NCI-H1048 (cell line): ENCODE results near the gene FBLN7.
"Not testable (repeated sequence)": the region's sequence is repeated elsewhere in the genome, so short reads cannot be mapped to it uniquely, and the experiment has no call there.

ENCODE experiments used
- DNase-seq: peaks from one replicate; lab custom pipeline; 2025; lab: John Stamatoyannopoulos, UW

Gene FBLN7

DNA sequence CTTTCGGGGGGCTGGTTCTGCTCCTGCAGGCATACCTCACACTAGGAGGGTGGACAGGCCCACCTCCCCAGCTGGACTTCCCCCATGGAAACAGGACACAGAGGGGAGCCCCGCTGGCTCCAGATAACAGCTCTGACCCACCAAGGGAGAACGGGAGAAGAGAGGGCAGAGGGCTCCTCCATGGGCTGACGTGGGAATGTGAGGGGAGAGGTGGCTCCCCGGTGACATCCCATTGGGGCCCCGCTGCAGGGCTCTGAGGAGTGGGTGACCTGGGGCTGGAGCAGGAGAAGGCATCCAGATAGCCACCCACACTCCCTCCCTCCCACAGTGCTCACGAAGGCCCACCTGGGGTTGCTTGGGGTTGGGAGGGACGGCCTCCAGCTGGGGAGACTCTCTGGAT is 45.9 kb downstream of the FBLN7 start:
- no peak for DNase-seq

DNA sequence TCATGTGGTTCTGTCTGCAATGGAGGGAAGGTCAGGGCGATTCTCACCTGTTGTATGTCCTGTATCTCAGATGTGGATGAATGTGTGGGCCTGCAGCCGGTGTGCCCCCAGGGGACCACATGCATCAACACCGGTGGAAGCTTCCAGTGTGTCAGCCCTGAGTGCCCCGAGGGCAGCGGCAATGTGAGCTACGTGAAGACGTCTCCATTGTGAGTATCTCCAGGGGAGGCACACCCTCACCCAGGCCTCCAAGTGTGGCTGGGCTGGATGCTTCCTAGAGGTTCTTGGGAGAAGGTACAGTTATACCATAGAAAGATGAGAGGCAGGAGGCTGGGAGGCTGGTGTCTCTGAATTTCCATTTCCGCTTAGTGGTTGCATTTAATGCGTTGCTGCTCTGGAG is 46.9 kb downstream of the FBLN7 start:
- DNase-seq = no peak

DNA sequence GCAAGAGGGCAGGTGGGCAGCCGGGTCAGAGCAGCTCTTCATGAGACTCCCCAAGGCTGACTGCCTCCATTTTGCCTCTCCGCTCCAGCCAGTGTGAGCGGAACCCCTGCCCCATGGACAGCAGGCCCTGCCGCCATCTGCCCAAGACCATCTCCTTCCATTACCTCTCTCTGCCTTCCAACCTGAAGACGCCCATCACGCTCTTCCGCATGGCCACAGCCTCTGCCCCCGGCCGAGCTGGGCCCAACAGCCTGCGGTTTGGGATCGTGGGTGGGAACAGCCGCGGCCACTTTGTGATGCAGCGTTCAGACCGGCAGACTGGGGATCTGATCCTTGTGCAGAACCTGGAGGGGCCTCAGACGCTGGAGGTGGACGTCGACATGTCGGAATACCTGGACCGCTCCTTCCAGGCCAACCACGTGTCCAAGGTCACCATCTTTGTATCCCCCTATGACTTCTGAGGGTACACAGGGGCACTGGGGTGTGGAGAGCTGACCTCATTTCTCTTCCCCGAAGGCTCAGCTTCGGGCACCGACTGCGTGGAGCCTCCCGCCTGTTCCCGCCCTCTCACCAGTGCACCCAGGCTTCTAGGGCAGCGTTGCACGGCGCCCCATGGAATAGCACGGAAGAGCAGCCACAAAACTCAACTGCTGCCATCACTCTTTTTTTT is 49.0 kb downstream of the FBLN7 start:
- no peak for DNase-seq

DNA sequence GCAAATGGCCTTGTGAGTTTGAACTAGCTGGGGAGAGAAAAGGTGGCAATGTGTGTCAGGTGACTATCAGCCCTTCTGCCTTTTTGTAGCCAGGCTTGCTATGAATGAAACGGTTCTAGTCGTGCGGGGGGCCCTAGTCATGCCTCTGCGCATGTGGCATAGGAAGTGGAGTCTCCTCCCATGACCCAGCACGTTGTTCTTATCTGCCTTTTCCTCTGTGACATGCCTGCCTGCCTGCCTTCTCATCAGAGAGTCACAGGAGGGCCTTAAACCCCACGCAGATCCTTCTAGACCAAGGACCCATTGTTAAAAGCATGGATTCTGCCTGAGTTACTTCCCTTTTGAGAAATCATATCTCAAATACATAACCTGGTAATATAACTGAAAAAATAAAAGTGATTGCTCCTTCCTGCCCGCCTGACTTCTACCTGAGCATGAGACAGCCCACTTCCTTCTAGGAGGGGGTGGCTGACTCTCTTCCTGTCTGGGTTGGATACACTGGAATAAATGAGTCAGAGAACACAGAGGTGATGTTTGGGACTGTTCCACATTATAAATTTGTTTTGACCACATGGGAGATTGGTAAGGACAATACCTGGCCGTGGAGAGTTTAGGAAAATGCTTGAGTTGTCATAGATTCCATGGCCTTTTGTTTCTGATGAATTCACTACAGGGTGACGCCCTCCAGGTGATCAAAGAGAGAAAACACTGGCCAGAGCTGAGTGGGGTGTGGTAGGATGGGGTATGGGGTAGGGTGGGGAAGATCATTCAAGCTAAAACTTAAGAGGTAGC is 49.8 kb downstream of the FBLN7 start:
- DNase-seq = no peak

DNA sequence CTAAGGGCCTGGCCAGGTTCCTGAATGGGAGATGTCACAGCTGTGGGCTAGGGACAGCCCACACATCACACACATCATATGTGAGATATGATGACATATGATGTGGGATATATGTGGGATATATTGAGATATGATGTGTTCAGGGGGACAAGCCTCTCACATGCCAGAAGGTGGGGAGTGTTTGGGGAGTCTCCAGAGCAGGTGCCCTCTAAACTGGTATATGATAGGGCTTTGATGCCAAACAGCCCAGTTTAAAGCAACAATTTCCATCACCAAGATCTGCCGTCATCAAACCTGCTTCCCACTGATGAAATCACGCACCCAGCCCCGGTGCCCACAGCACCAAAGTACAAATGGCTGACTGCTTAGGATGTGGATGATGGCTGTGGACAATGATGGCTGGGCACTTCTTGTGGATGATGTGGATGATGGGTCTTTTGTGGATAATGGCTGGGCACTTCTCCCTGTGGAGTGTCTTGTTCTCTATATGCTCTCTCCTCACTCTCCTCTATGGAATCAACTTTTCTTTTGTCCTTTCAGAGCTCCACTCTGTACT is 50.9 kb downstream of the FBLN7 start:
- no peak for DNase-seq

DNA sequence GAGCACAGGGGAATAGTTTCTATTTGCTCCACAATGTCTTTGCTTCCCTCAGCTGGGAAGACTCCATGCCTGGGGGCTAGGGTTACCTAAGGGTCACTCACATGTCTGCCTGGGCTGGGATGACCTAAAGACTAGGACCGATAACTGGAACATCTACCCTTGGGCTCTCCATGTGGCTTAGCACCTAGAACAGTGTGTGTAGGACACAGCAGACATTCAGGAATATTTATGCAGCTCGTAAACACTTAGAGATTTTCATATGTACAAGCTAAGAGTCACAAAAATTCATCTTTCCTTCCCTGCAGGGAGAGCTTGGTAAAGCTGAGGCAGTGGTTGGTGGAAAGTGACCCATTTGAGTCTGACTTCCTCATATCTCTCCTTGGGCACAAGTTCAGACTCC is 55.8 kb downstream of the FBLN7 start:
- DNase-seq = no peak

DNA sequence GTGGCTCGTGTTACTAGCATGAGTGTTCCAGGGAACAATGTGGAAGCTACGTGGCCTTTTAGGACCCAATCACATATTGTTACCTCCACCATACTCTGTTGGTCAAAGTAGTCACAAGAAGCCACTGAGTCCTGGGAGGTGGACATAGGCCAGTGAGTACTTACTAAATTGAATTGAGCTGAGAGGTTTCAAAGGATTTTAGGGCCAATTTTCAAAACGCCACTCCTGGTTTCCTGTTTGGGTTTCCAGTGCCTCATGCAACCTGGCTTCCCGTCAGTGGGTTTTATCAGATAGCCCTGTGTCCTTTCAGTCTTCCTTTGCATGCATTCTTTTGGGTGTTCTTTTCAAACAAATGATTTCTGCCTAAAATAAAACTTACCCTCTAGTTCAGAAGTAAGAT is 56.3 kb downstream of the FBLN7 start:
- no peak for DNase-seq

DNA sequence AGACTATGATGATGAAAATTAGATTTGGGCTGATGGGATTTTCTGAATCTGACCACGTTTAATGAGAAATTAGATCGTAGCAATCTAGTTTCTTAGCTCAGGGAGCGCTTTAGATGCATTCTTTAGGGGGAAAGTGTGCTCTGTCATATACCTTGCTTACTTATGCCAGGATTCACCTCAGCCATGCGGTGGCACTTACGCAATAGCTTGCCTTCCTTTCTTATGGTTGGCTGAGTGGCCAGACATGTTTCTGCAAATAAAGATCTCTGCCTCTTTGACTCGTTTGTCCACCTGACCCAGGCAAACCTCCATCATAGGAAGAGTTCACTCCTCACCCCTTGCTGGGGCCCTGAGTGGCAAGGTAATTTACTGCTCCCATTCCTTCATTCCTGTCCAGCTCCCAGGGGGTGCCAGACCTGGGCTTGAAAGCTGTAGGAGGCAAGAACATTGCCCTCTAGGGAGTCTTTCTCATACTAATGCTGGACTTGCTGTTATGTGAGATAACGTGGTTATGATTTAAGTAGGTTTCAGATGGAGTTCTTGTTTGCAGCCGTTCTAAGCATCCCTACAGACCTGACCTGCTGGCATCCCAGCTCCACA is 57.1 kb downstream of the FBLN7 start:
- no peak for DNase-seq

DNA sequence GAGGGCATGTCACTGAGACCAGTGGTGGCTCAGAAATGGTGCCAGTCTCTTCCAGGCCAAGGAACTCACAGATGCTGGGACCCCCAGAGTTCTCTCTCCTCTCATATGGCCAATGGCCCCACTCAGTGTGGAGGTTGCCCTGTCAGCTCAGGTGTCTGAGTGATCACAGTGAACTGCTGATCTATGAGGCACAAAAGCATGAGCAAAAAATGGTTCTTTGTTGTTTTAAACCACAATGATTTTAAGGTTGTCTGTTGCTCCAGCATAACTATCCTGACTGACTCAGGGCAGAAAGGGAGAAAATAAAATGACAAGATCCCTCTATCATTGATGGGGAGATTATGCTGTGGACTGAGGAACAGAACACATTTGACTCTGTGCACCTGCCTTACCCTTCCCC is 57.8 kb downstream of the FBLN7 start:
- no peak for DNase-seq

DNA sequence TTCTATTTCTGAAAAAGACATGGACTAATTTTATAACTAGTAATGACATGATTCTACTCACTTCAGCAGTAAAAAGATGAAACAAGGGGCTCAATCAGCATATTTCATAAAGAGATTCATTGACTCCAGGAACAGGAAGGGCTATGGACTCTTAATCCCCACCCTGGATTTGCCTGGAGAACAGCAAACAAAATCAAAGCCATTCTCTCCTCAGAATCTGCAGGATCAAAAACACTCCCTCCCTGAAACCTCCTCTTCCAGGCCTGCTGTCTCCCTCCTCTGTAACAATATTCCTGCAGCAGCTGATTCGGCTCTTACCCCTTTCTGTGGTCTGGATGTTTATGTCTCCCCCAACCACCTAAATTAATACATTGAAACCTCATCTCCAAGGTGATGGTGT is 59.7 kb downstream of the FBLN7 start:
- no peak for DNase-seq

DNA sequence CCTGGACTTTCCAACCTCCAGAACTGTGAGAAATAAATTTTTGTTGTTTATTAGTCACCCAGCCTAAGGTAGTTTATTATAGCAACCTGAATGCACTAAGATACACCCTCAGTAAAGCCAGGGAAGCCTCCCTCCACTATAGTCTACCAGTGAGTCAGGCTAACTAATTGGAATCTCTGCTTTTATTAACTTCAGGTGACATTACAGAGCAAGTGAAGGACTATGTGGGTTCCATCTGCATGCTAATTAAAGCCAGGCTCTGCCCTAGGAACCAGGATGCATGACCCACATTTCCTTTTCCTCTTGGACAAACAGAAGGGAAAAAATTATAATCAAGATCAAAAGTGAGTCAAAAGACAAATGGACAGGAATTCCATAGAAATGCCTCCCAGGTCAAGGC is 60.6 kb downstream of the FBLN7 start:
- DNase-seq = no peak

DNA sequence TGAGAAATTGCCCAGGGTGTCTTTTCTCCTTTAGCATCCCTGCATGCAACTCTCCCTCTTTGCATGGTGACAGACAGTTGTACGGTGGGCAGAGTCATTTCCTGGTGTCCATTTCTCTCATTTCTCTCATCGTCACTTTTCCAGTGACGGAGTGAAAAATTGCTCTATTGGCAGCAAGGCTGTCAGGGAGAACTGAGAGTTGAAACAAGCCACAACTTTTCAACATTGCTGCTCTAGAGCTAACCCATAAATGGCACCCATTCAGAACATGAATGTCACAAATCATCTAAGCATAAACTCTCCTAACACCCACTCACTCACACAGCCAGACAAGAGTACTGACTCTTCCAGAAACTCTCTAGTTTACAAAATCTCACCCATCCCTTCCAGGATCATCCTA is 61.0 kb downstream of the FBLN7 start:
- DNase-seq = no peak

DNA sequence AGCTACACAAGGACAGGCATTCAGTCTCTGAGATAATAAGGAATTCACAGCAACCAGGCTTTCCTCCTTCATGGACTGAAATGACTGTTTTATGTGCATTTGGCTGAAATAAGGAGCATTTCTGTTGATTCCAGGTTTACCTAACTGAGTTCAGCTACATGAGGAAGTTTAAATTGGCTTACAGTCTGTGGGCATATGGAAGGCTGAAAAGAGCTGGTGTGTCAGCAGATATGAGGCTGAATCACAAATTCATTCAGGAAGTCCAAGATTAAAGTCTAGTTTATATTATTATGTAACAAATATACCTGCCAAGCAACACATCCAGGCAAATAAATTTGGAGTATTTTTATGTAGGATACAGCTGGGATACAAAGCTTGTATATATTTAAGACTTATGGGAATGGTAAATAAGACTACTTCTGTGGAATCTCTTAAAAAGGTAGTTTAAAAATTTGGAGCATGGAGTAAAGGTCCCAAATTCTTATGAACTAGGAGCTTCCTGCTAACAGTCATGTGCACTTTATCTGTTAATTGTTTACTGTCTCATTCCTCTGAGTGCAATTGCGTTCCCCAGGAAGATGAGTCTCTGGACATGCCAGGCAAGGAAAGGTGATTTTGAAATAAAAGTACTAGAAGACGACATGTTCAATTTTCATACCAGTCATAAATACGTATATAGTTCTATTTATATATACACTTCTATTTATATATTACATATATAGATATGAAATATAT is 63.7 kb downstream of the FBLN7 start:
- no peak for DNase-seq

DNA sequence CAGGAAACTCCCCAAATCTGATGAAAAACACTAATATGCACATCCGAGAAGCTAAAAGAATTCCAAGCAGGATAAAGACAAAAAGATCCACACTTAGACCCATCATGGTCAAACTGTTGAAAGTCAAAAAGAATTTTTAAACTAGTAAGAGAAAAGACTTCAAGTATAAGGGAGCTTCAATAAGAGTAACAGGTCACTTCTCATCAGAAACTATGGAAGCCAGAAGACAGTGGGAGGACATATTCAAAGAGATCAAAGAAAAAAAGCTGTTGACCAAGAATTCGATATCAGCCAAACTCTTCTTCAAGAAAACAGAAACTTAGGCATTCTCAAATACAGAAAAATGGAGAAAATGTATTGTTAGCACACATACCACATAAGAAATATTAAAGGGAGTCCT is 66.2 kb downstream of the FBLN7 start:
- DNase-seq = no peak

DNA sequence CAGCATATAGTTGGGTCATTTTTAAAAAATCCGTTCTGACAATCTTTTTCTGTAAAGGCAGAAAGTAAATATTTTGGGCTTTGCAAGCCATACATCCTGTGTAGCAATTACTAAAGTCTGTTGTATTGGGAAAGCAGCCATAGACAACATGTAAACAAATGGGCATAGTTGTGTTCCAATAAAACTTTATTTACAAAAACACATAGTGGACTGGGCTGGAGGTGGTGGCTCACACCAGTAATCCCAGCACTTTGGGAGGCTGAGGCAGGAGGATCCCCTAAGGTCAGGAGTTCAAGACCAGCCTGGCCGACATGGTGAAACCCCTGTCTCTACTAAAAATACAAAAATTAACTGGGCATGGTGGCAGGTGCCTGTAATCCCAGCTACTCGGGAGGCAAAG is 69.7 kb downstream of the FBLN7 start:
- DNase-seq = not testable (repeated sequence)

DNA sequence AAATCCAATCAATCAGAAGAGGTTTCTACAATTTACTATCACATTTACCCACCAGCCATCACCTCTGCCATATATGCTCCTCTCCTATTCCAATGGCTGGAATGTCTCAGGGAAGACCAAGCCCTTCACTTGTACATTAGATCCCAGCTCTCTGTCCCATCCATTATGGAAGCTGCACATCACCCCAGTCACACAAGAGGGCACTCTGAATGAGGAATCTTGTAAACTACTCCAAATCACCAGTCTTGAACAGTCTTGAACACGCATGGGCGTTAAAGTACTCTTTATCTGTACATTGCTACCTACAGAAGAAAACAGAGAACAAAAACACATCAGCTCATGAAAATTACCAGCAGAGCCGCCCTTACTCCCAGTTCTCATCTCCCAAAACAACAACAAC is 78.0 kb downstream of the FBLN7 start:
- DNase-seq = no peak

DNA sequence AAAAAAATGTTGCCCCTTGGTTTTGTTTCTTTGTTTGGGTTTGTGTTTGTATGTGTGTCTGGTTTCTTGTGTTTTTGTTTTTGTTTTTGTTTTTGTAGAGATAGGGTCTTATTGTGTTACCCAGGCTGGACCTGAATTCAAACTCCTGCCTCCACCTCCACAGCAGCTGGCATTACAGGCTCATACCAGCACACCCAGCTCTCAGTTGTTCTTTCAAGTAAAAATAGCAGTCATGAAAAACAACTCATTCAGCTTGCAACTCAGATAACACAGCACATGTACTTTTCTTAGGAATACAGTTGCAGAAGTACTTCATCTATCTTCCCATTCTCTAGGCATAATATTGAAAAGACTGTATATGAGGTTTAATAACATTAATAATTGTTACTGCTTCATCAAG is 79.7 kb downstream of the FBLN7 start:
- no peak for DNase-seq

DNA sequence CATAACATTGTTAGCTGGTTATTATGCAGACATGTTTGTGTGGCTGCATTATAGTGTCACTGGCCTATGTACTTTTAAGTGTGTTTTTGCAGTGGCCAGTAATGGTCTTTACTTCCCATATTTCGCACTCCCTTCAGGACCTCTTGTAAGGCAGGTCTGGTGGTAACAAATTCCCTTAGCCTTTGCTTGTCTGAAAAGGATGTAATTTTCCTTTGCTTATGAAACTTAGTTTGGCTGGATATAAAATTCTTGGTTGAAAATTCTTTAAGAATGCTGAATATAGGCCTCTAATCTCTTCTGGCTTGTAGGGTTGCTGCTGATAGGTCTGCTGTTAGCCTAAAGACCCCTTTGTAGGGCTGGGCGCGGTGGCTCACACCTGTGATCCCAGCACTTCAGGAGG is 82.0 kb downstream of the FBLN7 start:
- DNase-seq = no peak

DNA sequence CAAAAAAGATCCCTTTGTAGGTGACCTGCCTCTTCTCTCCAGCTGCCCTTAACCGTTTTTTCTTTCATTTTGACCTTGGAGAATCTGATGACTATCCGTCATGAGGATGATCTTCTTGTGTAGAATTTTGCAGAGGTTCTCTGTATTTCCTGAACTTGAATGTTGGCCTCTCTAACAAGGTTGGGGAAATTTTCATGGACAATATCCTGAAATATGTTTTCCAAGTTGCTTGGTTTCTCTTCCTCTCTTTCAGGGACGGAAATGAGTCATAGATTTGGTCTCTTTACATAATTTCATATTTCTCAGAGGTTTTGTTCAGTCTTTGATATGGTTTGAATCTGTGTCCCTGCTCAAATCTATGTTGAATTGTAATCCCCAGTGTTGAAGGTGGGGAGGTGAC is 82.6 kb downstream of the FBLN7 start:
- no peak for DNase-seq

DNA sequence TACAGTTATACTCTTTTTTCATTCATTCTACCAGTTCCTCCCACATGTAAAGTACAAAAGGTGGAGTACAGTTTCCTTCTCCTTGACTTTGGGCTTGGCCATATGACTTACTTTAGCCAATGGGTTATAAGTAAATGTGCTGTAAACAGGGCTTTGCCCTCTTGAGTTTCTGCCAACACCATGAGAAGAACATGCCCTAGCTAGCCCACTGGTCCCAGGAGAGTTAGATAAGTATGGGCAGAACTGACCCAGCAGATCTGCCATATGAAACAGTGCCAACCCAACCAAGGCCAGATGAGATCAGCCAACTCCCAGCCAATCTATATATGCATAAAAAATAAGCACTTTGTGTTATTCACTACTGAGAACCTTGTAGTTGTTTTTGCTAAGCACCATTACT is 91.2 kb downstream of the FBLN7 start:
- DNase-seq = no peak

DNA sequence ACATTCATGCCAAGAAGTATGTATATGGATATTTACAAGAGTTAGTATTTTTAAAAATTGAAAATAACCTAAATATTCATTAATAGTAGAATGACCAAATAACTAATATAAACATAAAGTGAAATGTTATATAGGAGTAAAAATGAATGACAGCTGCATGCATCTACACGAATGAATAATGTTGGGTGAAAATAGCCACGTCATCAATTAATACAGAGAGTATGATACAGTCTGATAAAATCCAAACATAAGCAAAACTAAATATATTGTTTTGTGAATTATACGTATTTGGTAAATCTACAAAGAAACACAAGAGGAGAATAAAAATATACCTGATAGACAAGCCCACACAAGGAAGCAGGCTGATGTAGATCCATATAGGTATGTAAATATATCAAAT is 92.2 kb downstream of the FBLN7 start:
- DNase-seq = no peak
